Measurements from ENCODE around the gene NWD2.
"Not testable (repeated sequence)": the region's sequence is repeated elsewhere in the genome, so short reads cannot be mapped to it uniquely, and the experiment has no call there.

NWD2 gene

DNA sequence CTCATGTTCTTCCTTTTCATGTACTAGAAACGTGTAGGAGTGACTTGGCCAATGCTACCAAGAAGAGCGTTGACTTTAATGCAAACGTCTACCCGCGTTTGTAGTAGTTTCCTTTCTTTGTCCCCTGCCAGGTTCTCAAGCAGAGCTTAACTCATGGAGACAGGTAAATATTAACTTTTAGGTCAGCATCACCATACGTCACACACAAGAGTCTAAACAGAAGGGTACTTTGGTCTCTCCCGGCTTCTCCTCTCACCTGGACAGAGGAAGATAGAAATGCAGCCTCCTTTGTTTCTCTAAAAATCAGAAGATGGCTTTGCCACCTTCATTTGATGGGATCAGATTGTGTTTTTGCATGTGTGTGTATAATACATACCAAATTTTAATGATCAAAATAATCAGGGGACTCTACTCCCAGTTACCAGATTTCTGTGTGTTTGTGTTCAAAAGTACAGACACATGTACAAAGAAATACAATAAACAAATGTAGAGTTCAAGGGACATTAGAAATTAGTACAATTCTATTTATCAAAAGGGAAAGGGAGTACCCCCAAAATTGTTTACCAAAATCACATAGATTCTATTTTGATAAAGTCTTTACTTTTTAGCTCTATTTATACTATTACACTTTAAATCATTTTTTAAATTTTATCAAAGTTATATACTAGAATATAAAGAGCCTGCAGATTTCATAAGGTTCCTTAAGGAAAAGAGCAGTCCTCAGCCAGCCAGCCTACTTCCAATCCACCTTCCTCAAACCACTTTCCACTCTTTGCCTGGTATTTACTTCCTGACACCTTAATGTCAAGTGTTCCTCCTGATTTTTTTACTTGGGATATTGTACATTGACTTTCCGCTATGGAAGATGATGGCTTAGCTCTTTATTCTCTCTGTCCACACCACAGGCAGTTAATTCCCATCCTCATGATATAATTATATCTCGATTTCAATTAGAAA is 246.1 kb downstream of the NWD2 start:
- TF ChIP-seq ZFX (IDR thresholded peaks at IDR 0.05; ENCODE audit: borderline replicate concordance) = no peak
- TF ChIP-seq, protein P1, sequence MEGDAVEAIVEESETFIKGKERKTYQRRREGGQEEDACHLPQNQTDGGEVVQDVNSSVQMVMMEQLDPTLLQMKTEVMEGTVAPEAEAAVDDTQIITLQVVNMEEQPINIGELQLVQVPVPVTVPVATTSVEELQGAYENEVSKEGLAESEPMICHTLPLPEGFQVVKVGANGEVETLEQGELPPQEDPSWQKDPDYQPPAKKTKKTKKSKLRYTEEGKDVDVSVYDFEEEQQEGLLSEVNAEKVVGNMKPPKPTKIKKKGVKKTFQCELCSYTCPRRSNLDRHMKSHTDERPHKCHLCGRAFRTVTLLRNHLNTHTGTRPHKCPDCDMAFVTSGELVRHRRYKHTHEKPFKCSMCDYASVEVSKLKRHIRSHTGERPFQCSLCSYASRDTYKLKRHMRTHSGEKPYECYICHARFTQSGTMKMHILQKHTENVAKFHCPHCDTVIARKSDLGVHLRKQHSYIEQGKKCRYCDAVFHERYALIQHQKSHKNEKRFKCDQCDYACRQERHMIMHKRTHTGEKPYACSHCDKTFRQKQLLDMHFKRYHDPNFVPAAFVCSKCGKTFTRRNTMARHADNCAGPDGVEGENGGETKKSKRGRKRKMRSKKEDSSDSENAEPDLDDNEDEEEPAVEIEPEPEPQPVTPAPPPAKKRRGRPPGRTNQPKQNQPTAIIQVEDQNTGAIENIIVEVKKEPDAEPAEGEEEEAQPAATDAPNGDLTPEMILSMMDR (IDR thresholded peaks at IDR 0.05) = no peak

GRCh38 chr4:37495353-37495752 is 250.8 kb downstream of the NWD2 start:
- not testable (repeated sequence) for H3K27ac ChIP-seq

More for the DNA sequence above, 246.1 kb downstream of the NWD2 start:
- H3K27ac ChIP-seq = peak overlapping the region; percentile 65

Data from 22Rv1 (cell line).